ENCODE results near the gene PLA2G7.
"Not testable (repeated sequence)": the region's sequence is repeated elsewhere in the genome, so short reads cannot be mapped to it uniquely, and the experiment has no call there.

PLA2G7 gene

GRCh38 chr6:46734867-46735719 is at the start of gene PLA2G7:
PLA2G7 (minus strand) TSS chr6:46735375; CDS start chr6:46722891, 12,484 bp downstream.
- no peak for DNase-seq (ENCODE audit: low read depth)

GRCh38 chr6:46784535-46784934 is 49.4 kb upstream of the PLA2G7 start:
- no peak for DNase-seq (ENCODE audit: low read depth)

- no peak for DNase-seq (ENCODE audit: low read depth)
Measured at GRCh38 chr6:46781478-46782378, 46.6 kb upstream of the PLA2G7 start.

GRCh38 chr6:46777476-46778346 is 42.5 kb upstream of the PLA2G7 start:
- DNase-seq (ENCODE audit: low read depth) = no peak

- DNase-seq (ENCODE audit: low read depth) = no peak
Measured at GRCh38 chr6:46776070-46776712, 41.0 kb upstream of the PLA2G7 start.

- DNase-seq (ENCODE audit: low read depth) = not testable (repeated sequence)
Measured at GRCh38 chr6:46774736-46775135, 39.6 kb upstream of the PLA2G7 start.

- DNase-seq (ENCODE audit: low read depth) = no peak
Measured at GRCh38 chr6:46773201-46773855, 38.2 kb upstream of the PLA2G7 start.

GRCh38 chr6:46772762-46773161 is 37.6 kb upstream of the PLA2G7 start:
- DNase-seq (ENCODE audit: low read depth) = no peak

GRCh38 chr6:46772016-46772415 is 36.8 kb upstream of the PLA2G7 start:
- no peak for DNase-seq (ENCODE audit: low read depth)

- DNase-seq (ENCODE audit: low read depth) = no peak
Measured at GRCh38 chr6:46764961-46765360, 29.8 kb upstream of the PLA2G7 start.

- not testable (repeated sequence) for DNase-seq (ENCODE audit: low read depth)
Measured at GRCh38 chr6:46764280-46764679, 29.1 kb upstream of the PLA2G7 start.

GRCh38 chr6:46763466-46763865 is 28.3 kb upstream of the PLA2G7 start:
- no peak for DNase-seq (ENCODE audit: low read depth)

- no peak for DNase-seq (ENCODE audit: low read depth)
Measured at GRCh38 chr6:46760925-46761324, 25.8 kb upstream of the PLA2G7 start.

- DNase-seq (ENCODE audit: low read depth) = no peak
Measured at GRCh38 chr6:46758960-46759753, 24.0 kb upstream of the PLA2G7 start.

- no peak for DNase-seq (ENCODE audit: low read depth)
Measured at GRCh38 chr6:46757214-46757596, 22.0 kb upstream of the PLA2G7 start.

- no peak for DNase-seq (ENCODE audit: low read depth)
Measured at GRCh38 chr6:46756469-46757213, 21.5 kb upstream of the PLA2G7 start.

- DNase-seq (ENCODE audit: low read depth) = no peak
Measured at GRCh38 chr6:46755865-46756264, 20.7 kb upstream of the PLA2G7 start.

- no peak for DNase-seq (ENCODE audit: low read depth)
Measured at GRCh38 chr6:46751658-46752057, 16.5 kb upstream of the PLA2G7 start.

GRCh38 chr6:46749731-46750130 is 14.6 kb upstream of the PLA2G7 start:
- no peak for DNase-seq (ENCODE audit: low read depth)
